Measurements from ENCODE around the gene UHMK1.

DNA sequence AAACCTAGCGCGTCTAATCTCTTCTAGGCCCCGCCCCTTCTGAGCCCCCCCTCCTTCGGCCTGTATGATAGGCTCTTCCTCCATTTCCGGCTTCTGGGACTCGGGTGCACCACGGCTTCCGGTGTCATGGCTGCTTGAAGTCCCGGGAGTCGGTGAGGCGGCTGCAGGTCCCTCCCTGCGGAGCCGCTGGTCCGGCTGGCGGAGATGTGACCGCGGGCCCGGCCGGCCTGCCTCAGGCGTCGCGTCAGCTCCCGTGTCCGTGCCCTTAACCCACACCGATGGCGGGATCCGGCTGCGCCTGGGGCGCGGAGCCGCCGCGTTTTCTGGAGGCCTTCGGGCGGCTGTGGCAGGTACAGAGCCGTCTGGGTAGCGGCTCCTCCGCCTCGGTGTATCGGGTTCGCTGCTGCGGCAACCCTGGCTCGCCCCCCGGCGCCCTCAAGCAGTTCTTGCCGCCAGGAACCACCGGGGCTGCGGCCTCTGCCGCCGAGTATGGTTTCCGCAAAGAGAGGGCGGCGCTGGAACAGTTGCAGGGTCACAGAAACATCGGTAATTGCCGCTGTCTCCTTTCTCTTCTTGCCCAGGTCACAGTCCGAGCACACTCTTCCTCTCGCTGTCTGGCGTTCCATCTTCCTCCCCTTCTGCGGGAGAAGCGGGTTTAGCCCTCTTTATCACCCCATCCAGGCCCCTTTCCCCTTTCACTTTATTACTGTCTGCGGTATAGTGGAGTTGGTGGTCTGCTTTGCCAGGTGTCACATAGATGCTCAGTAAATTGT lies at the start of gene UHMK1:
- TF ChIP-seq TAF1 (IDR thresholded peaks at IDR 0.05; ENCODE audit: low read depth, low read length): peak; percentile 87
- peak; percentile 71 for TF ChIP-seq POLR2A (IDR thresholded peaks at IDR 0.05; ENCODE audit: low read depth, low read length)
- TF ChIP-seq POLR2AphosphoS5 (IDR thresholded peaks at IDR 0.05; ENCODE audit: low read depth, low read length): peak; percentile 74

All from GM12891 (cell line).